Activated naive CD4-positive, alpha-beta T cell treated with anti-CD3 and anti-CD28 coated beads, Interleukin-2, amount 10 ng/mL, durations not matched to agents 7 days and 5 days (primary cell): ENCODE results near the gene CARF.

Experiments
- CTCF ChIA-PET: fragments of 350-600 bp; sonication (Branson Sonifier 250); formaldehyde crosslinking; loops from one replicate; lab custom pipeline; 2021; ENCODE audit warnings: antibody characterized with exemption; lab: Charles Lee
- DNase-seq: peaks from one replicate; pipeline ENCODE4 v3.0.0-alpha.2; 2020
- H3K27ac Mint-ChIP-seq: one replicate; pipeline ENCODE4 v1.8.0; 2021; ENCODE audit warnings: mild to moderate bottlenecking, moderate library complexity, mixed read lengths
- H3K27me3 Mint-ChIP-seq: one replicate; pipeline ENCODE4 v1.8.0; 2021; ENCODE audit warnings: mild to moderate bottlenecking, mixed read lengths
- H3K36me3 Mint-ChIP-seq: one replicate; pipeline ENCODE4 v1.8.0; 2021; ENCODE audit warnings: mixed read lengths
- H3K4me1 Mint-ChIP-seq: one replicate; pipeline ENCODE4 v1.8.0; 2021; ENCODE audit warnings: mixed read lengths
- H3K4me3 Mint-ChIP-seq: one replicate; pipeline ENCODE4 v1.8.0; 2021; ENCODE audit warnings: mild to moderate bottlenecking, moderate library complexity, mixed read lengths
- H3K9me3 Mint-ChIP-seq: one replicate; pipeline ENCODE4 v1.8.0; 2021; ENCODE audit warnings: mixed read lengths

CARF gene

DNA sequence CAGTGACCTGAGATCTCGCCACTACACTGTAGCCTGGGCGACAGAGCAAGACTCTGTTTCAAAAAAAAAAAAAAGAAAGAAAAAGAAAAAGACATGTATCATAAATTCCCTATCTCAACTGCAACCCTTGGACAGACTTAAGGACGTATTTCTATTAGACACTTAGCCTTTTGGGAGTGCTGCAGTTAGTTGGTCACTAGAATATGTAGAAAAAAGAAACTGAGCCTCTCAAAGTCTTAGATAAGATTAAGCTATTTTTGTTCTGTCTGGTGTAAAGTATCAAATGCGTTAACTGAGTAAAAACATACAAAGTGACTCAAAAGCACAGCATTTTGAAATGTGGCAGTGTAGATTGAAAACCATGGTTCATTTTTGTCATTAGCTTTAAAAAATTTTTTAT, 109.9 kb downstream of the CARF start:
- H3K36me3 Mint-ChIP-seq: no peaks in the 10 kb centered on the region
- no peak overlapping the region for H3K4me3 Mint-ChIP-seq
- no peak overlapping the region for H3K27ac Mint-ChIP-seq
- no peaks in the 10 kb centered on the region for H3K27me3 Mint-ChIP-seq
- no peaks in the 10 kb centered on the region for H3K9me3 Mint-ChIP-seq
- no peak for DNase-seq
- CTCF ChIA-PET: no interaction called here
- peaks cover 16% of the 10 kb centered on the region for H3K4me1 Mint-ChIP-seq

GRCh38 chr2:203022751-203023150, 110.7 kb downstream of the CARF start:
- Mint-ChIP-seq H3K4me3 (no peak overlapping the region), H3K36me3 (no peaks in the 10 kb centered on the region), H3K27me3 (no peaks in the 10 kb centered on the region), H3K27ac (no peak overlapping the region), H3K9me3 (no peaks in the 10 kb centered on the region), H3K4me1 (peaks cover 15% of the 10 kb centered on the region)
- no peak for DNase-seq
- CTCF ChIA-PET: no interaction called here

- DNase-seq: no peak
- no peak overlapping the region for H3K4me3 Mint-ChIP-seq
- H3K27me3 Mint-ChIP-seq: no peaks in the 10 kb centered on the region
- H3K27ac Mint-ChIP-seq: no peak overlapping the region
- H3K9me3 Mint-ChIP-seq: no peaks in the 10 kb centered on the region
- no peaks in the 10 kb centered on the region for H3K36me3 Mint-ChIP-seq
- CTCF ChIA-PET: no interaction called here
- H3K4me1 Mint-ChIP-seq: no peaks in the 10 kb centered on the region
Observed at GRCh38 chr2:203025592-203025991, 113.5 kb downstream of the CARF start.

GRCh38 chr2:203030545-203030944, 118.5 kb downstream of the CARF start:
- H3K27ac Mint-ChIP-seq: no peak overlapping the region
- no peaks in the 10 kb centered on the region for H3K36me3 Mint-ChIP-seq
- CTCF ChIA-PET: no interaction called here
- no peaks in the 10 kb centered on the region for H3K9me3 Mint-ChIP-seq
- H3K4me3 Mint-ChIP-seq: no peak overlapping the region
- no peak for DNase-seq
- no peaks in the 10 kb centered on the region for H3K27me3 Mint-ChIP-seq
- peaks cover 3% of the 10 kb centered on the region for H3K4me1 Mint-ChIP-seq

- CTCF ChIA-PET: no interaction called here
- Mint-ChIP-seq H3K27me3 (no peaks in the 10 kb centered on the region), H3K27ac (no peak overlapping the region), H3K4me1 (peaks cover 3% of the 10 kb centered on the region), H3K9me3 (no peaks in the 10 kb centered on the region), H3K36me3 (no peaks in the 10 kb centered on the region), H3K4me3 (no peak overlapping the region)
- DNase-seq: no peak
Observed at GRCh38 chr2:203030991-203031390, 118.9 kb downstream of the CARF start.

GRCh38 chr2:203033395-203033794, 121.3 kb downstream of the CARF start:
- no peaks in the 10 kb centered on the region for H3K27me3 Mint-ChIP-seq
- CTCF ChIA-PET: no interaction called here
- peaks cover 3% of the 10 kb centered on the region for H3K4me1 Mint-ChIP-seq
- no peak for DNase-seq
- no peak overlapping the region for H3K27ac Mint-ChIP-seq
- no peaks in the 10 kb centered on the region for H3K36me3 Mint-ChIP-seq
- no peak overlapping the region for H3K4me3 Mint-ChIP-seq
- no peaks in the 10 kb centered on the region for H3K9me3 Mint-ChIP-seq

DNA sequence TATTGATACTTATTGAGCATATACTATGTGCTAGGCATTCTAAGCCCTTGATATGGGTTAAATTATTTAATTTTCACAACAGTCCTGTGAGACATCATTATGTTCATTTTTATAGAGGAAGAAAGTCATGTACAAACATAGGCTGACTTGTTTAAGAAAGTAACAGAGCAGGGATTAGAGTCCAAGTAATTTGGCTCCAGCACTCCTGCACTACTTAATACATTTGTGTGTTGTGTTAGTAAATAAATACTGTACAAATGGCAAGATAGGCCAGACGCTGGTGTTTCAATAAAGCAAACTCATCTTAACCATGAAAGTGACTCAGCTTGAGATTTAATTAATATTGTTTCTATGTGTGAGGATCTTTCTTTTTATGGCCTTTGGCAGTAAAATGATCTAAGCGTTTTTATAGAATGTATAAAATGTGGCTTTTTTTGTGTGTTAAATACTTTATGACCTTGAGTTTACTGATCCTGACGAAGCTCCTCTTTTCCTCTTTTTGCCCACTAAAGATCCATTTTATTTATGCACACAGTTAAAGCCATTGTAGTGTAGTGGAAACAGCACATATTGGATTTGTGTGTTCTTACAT, 123.9 kb downstream of the CARF start:
- CTCF ChIA-PET: no interaction called here
- no peaks in the 10 kb centered on the region for H3K27me3 Mint-ChIP-seq
- H3K27ac Mint-ChIP-seq: no peak overlapping the region
- no peak for DNase-seq
- H3K9me3 Mint-ChIP-seq: no peaks in the 10 kb centered on the region
- no peak overlapping the region for H3K4me3 Mint-ChIP-seq
- peaks cover 3% of the 10 kb centered on the region for H3K4me1 Mint-ChIP-seq
- H3K36me3 Mint-ChIP-seq: peaks cover 2% of the 10 kb centered on the region
